Fibroblast of skin of scalp (primary cell): Measurements from ENCODE around the gene KRTAP5-2.
"Not testable (repeated sequence)": the region's sequence is repeated elsewhere in the genome, so short reads cannot be mapped to it uniquely, and the experiment has no call there.

Source experiments
- DNase-seq: peaks from one replicate; pipeline ENCODE4 v3.0.0-alpha.2; 2013

KRTAP5-2 gene

DNA sequence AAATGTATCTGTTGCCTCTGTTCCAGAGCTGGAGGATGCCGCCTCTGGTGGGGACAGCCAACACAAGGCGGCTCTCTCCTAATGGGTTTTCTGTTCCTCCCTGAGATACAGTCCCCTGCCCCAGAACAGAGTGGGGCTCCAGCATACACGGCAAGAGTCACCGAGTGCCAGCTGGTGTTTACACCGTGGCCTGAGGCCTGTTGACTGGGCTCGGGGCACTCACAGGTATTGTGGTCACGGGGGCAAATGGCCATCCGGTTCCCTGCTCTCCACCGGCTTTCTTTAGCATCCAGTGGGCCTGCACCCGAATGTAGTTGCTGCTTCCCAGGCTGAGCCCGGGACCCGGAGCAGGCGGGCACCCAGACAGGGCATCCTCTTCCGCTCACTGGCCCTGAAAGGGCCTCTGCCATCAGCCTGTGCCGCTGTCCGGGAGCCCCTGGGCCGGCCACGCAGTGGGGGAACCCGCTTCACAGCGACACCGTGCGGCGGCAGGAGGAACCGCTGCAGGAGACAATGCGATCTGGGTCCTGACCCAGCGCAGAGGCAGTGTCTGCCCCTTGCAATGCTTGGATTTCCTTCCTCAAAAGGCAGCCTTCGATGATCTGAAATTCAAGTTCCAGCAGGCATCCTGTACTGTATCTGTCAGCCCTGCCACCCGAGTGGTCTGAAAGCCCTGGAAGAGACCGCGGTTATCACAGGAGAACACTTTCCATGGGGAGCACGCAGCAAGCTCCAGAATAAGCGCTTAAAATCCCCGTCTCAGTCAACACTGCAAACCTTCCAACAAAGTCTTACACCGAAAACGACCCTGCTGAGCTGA, 30.6 kb upstream of the KRTAP5-2 start:
- peak; percentile 27 for DNase-seq

DNA sequence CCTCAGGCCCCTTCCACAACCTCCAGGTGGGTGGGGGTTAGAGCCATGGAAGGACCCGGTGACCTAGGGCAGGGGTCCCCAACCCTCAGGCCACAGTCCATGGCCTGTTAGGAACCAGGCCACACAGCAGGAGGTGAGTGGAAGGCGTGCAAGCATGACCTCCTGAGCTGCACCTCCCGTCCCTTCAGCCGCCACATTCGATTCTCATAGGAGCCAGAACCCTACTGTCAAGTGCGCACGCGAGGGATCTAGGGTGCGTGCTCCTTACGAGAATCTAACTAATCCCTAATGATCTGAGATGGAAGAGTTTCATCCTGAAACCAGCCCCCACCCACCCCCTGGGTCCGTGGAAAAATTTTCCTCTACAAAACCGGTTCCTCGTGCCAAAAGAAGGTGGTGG, 27.4 kb upstream of the KRTAP5-2 start:
- DNase-seq, result no peak

DNA sequence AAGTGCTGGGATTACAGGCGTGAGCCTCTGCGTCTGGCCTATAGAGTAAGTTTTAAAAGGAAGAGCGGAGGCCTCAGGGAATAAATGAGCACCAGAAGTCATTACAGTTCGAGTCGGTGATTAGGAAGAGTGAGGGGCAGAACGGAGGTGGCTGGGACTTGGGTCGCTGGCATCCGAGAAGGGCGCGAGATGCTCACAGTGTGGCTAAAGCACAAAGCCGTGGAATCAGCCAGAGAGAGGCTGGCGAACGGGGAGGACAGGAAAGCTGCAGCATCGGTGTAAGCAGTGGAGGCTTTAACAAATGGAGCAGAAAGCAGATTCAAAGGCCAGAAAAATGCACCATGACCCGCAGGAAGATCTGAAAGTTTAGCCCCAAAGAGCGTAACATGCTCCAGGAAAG, 26.5 kb upstream of the KRTAP5-2 start:
- DNase-seq, result no peak

DNA sequence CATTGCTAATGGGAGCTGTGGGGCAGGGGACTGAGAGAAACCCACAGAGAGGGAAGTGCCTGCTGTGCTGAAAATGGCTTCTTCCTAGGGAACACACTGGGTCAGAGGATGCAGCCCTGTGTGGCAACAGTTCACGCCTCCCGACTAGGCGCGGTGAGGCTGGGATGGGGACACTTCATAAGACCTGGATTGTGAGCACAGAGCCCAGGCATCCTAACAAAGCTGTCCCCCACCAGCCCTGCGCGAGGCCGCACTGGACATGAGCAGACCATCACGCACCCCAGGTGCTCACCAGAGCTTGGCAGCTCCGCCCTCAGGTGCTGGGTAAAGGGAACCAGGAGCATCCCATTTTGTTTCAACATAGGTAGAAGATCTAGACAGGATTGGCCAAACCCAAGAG, 25.6 kb upstream of the KRTAP5-2 start:
- no peak for DNase-seq

DNA sequence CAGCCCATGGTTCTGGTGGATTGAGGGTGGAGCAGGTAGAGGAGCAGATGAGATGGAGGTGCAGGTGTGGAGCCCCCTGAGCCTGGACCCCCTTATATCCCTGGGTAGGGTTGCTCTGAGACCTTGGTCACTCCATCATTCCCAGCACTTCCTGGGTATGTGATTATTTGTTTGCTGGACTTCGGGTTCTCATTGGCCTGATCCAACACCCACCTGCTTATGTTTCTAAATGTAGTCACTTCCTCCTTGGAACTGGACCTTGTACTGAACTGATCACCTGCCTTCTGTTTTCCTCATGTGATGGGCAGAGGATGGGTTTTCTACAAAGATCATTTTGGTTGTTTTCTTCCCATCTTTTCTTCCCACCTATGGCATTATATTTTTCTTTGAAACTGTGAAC, 24.0 kb upstream of the KRTAP5-2 start, which contains the start of gene KRTAP5-4:
TSS of gene KRTAP5-4 (minus strand) at position 53 of the 400 bp plus-strand sequence. CDS start at position 8, 45 bp downstream.
- no peak for DNase-seq

DNA sequence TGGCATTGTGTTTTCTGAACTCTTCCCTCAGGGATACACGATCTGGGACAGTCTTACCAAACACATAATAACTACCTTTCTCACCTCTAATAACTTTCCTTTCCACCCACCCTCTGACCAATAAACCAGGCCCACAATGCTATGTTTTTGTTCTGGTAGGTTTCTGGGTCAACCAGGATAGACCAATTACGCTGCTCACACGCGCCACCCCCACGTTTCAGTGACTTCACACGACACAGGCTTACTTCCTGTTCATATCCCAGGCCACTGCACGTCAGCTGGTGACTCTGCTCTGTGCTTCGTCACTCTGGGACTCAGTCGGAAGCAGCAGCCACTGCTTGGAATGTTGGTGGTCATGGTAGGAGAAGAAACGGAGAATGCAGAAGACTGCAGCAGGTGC, 21.4 kb upstream of the KRTAP5-2 start:
- DNase-seq, result no peak

DNA sequence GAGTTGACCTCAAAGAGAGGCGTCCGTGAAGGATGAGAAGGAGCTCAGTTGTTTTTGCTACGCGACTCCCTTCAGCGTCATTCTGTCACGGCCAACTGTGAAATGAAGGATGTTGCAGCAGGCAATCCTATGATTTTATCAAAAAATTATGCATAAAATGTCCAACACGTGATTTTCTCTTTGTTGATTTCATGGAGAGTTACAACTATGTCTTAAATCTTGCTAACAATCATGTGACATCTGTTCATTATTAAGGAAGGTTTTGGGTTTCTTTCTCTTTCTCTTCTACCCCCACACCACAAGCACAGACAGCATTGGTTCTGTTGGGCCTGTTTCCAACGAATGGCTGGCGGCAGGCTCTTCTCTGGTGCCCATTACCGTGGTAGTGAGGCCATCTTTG, 20.1 kb upstream of the KRTAP5-2 start:
- DNase-seq, result peak; percentile 34

DNA sequence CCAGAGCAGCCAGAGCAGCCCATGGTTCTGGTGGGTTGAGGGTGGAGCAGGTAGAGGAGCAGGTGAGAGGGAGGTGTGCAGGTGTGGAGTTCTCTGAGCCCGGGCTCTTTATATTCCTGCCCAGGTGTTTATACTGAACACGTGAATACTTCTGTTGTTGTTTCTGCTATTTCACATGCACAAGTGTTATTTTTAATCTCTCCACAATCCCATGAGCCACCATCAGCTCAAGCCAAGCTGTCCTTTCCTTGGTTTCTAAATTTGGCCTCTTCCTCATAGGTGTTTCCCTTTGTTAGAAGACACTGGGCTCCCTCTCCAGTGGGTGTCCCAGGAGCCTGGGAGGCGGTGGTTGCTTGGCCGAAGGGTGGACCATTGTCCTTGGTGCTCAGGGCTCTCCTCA, 10.3 kb upstream of the KRTAP5-2 start, which contains the start of gene KRTAP5-3:
TSS of gene KRTAP5-3 (minus strand) at position 101 of the 400 bp plus-strand sequence. CDS start at position 23, 78 bp downstream.
- no peak for DNase-seq

DNA sequence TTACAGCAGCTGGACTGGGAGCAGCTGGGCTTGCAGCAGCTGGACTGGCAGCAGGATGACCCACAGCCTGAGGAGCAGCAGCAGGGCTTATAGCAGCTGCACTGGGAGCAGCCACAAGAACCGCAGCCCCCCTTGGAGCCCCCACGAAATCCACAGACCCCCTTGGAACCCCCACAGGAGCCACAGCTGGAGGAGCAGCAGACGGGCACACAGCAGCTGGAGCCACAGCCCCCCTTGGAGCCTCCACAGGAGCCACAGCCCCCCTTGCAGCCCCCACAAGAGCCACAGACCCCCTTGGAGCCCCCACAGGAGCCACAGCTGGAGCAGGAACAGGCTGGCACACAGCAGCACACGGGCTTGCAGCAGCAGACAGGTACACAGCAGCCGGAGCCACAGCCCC, 9.8 kb upstream of the KRTAP5-2 start:
- not testable (repeated sequence) for DNase-seq

DNA sequence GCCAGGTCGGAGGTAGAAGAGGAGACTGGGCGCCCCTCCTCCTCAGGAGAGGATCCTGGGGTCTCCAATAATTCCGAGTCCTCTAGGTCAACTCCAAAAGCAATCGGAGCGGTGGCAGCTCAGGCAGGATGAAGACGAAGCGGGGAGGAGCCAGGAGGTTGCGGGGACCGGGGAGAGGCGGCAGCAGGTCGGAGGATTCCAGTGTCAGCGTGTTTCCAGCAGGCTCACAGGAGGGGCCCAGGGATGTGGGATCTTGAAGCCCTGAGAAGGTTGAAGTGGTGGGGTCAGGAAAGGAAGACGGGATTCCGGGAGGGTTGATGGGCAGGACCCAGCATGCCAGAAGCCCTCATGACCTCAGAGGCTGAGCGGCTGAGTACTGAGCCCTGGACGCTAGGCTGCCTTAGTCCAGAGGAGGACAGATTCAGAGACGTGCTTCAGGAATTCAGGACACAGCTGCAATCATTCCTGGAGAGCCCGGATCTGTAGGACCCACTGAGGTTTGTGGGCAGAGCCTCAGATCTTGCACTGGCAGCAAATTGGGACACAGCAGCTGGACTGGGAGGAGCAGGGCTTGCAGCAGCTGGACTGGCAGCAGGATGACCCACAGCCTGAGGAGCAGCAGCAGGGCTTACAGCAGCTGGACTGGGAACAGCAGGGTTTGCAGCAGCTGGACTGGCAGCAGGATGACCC, 9.2 kb upstream of the KRTAP5-2 start:
- DNase-seq, result not testable (repeated sequence)

DNA sequence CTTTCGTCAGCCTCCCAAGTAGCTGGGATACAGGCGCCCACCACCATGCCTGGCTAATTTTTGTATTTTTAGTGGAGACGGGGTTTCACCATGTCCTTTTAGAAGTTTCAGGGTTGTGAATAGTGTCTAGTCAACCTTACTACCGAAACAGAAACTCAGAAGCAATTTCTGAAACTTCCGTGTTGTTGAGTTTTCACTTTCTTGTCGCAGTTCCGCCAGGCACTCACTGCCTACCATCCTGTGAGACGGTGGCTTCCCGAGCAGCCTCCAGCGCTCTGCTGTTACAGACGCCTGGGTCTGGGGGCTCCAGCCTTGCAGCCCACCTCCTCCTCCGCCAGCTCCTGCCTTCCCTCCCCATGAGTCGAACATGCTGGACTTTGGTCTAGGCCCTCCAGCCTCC, 7.8 kb upstream of the KRTAP5-2 start:
- DNase-seq, result not testable (repeated sequence)

DNA sequence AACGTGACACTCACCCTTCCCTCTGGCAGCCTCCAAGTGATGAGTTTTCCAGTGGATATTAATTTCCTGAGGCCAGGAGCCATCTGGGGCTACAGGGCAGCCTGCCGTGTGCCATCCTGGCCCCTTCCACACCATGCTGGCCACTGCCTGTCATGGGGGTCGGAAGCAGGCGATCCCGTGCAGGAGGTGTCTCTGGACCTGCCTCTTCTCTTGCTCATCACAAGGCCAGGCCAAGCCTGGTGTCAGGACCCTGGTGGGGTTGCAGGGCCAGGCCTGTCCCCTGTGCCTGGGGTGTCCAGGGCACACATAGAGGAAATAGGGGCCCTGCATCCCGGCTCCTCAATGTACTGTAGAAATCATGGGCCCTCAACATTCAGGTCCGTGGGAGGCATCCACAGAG, 6.6 kb upstream of the KRTAP5-2 start:
- no peak for DNase-seq

DNA sequence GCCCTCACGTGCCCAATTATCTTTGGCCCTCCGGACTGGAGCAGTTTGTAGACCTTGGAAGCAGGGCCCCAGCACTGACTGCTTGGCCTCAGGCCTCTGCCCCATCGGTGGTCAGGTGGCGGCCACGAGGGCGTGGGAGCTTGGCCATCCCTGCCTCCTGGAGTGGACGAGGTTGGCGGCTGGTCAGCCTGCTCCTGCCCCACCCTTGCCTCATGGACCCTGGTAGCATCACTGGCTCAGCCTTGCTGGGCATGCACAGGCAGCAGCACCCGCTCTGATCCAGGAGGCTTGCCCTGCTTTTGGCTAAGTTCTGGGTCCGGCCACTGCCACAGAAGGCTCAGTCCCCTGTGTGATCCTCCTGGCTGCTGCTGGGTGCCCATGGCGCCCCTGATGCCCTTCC, 6.1 kb upstream of the KRTAP5-2 start:
- DNase-seq, result no peak

DNA sequence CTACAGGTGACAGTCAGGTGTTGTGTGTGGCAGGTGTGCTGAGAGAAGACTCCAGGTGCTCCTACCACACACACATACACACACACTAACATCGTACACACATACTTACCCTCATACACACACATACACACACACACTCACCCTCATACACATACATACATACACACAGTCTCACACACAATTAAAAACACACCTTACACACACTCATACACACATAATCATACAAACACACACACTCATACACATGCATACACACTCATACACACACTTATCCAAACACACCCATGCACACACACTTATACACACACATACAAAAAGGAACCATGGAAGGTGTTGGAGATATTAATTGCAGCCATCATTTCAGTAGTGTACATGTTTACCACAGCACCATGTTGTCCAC, 5.5 kb upstream of the KRTAP5-2 start:
- DNase-seq, result no peak

DNA sequence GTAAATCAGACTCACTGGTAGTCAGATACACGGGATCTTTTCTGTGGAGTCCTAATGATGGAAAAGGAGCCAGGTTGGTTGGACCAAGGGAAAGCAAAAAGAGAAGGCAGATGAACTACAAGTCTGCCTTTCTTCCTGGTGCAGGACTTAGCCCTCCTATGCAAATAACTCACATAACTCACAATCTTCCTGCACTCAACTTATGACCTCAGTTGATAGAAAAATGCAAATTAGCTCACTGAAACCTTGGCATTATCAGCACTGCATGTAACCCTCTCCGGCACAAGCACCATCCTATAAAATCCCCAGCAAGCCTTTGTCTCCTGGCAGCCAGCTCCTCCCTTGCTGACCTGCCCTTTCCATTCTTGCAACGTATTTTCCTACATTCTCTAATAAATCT, 3.6 kb upstream of the KRTAP5-2 start:
- DNase-seq, result not testable (repeated sequence)

DNA sequence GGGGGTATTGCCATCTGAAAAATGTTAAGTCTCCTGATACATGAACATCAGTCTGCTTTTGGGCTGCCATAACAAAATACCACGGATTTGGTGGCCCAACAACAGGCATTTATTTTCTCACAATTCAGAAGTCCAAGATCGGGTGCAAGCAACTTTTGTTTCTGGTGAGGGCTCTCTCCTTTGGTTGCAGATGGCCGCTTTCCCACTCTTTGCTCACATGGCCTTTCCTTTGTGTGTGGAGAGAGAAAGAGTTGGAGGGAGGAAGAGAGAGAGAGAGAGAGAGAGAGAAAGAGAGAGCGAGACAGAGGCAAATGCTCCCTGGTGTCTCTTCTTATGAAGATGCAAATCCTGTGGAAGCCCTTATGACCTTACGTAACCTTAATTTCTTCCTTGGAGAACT, 2.5 kb upstream of the KRTAP5-2 start:
- no peak for DNase-seq

DNA sequence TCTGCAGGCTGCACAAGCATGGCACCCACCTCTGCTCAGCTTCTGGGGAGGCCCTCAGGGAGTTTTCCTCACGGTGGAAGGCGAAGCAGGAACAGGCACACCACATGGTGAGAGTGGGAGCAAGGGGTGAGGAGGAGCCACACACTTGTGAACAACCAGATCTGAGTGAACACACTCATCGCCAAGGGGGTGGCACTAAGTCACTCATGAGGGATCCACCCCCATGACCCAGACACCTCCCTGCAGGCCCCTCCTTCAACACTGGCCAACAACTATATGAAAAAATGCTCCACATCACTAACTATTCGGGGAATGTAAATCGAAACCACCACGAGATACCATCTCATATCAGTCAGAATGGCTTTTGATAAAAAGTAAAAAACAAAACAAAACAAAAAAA, 722 bp upstream of the KRTAP5-2 start:
- peak; percentile 15 for DNase-seq

DNA sequence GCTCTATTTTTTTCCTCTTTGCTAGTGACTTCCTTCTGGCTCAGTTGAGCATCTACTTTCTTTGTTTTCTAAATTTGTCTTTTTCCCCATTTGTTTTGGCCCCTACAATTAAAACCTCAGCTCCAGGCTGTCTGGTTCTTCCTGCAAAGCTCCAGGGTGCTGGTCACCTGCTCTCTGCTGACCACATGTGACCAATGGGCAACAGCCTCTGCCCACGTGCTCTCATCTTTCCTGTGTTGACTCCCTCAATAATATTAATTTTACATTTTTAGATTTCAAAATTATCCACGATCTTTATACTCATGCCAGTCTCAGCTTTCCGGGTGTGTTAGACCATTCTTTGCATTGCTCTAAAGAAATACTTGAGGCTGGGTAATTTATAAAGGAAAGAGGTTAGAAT, 312 bp upstream of the KRTAP5-2 start:
- not testable (repeated sequence) for DNase-seq

DNA sequence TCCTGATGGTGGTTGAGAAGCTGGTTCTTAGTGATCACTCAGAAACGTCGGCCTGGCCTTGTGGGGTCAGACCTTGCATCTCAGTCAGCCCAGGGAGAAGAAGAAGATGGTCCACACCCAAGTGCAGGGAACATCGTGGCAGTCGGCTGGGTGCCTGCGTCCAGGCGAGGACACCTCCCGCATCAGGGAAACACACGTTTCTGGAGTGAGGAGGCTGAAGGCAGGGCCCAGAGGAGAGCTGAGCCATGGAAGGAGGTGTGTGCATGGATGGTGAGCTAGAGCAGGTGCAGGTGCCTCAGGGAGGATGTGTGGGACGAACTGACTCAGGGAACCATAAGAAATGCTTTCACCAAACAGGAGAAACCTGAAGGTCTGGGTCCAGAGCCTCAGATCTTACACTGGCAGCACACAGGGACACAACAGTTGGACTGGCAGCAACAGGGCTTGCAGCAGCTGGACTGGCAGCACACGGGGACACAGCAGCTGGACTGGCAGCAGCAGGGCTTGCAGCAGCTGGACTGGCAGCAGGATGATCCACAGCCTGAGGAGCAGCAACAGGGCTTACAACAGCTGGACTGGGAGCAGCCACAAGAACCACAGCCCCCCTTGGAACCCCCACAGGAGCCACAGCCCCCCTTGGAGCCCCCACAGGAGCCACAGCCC, 632 bp downstream of the KRTAP5-2 start:
- DNase-seq, result no peak

DNA sequence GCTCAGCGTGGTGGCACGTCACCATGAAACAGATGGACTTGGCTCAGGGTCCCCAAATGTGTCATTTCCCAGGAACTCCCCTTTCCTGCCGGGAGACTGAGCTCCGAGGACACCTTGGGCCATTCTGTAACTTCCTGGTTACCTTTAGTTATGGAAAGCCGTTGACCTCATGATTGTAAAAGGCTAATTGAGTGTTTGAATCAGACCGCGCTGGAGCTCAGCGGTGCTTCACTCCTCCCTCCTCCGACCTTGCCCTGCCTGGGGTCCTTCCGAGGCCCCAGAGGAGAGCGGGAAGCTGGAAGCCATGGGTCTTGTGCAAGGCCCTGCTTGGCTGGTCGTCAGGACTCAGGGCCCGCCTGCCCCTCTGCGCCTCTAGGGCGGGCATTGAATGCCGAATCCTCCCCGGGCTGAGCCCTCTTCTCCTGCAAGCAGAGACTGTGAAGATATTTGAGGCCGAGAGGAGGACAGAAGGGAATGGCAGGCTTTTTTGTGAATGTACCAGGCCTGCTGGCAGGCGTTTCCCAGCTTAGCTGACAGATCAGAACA, 1.4 kb downstream of the KRTAP5-2 start:
- not testable (repeated sequence) for DNase-seq

DNA sequence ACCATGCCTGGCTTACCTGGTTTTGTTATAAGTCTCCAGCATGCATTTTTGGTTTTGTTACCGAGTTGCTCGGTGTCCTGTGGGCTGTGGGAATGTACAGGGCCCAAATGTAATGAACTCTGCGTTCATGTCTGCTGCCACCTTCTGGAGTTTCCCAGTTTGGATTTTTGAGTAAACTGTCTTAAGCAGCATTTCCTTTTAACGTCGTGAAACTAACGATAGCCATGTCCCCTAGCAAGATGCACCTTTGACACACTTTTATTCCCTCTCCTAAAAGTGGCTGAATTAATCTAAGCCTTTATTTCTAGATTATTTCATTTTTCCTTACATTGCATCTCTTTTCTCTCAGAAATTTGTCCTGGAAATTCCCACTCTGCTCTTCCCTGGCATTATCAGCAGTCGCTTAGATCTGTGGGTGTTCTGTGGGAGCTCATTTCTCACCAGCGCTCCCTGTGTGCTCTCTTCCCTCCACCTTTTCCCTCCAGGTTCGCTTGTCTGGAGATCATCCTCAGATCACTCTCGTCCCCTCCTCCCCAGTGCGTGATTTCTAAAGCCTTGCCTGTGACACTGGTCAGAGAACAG, 2.0 kb downstream of the KRTAP5-2 start:
- peak; percentile 19 for DNase-seq

DNA sequence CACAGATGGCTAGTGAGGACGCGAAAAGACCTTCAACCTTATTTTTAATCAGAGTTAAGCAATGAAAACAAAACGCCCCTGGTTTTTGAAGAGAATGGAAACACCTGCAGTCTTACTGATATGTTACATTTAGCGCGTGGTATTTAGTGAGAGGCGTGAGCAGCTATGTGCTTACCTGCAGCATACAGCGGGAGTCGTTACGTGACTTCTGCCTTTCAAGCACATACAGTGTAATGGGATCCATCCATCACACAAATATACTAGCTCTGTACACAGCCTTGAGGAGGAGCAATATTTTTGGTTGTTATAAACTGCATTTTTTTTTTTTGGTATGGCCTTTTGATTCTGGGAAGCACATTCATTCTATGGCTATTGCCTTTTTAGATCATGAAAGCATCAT, 5.5 kb downstream of the KRTAP5-2 start:
- no peak for DNase-seq

DNA sequence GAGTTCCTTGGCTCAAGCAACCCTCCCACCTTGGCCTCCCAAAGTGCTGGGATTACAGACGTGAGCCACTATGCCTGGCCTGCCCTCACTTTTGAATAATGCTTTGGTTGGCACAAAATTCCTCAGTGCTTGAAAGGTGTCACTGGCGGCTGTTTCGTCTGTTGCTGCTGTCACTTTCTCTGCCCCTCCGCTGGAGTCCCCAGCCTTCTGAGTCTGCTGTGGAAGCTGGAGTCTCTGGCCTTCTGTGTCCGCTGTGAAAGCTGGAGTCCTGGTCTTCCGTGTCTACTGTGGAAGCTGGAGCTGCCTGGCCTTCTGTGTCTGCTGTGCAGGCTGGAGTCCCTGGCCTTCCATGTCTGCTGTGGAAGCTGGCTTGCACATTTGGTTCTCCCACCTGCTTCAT, 8.1 kb downstream of the KRTAP5-2 start:
- DNase-seq, result no peak
